IPS-NIHi7 (cell line): ENCODE results near the gene CDHR2.

Experiments used
- DNase-seq: peaks from one replicate; pipeline ENCODE4 v3.0.0; 2012; ENCODE audit warnings: mixed read lengths; ENCODE audit errors: extremely low spot score

The CDHR2 gene, protein sequence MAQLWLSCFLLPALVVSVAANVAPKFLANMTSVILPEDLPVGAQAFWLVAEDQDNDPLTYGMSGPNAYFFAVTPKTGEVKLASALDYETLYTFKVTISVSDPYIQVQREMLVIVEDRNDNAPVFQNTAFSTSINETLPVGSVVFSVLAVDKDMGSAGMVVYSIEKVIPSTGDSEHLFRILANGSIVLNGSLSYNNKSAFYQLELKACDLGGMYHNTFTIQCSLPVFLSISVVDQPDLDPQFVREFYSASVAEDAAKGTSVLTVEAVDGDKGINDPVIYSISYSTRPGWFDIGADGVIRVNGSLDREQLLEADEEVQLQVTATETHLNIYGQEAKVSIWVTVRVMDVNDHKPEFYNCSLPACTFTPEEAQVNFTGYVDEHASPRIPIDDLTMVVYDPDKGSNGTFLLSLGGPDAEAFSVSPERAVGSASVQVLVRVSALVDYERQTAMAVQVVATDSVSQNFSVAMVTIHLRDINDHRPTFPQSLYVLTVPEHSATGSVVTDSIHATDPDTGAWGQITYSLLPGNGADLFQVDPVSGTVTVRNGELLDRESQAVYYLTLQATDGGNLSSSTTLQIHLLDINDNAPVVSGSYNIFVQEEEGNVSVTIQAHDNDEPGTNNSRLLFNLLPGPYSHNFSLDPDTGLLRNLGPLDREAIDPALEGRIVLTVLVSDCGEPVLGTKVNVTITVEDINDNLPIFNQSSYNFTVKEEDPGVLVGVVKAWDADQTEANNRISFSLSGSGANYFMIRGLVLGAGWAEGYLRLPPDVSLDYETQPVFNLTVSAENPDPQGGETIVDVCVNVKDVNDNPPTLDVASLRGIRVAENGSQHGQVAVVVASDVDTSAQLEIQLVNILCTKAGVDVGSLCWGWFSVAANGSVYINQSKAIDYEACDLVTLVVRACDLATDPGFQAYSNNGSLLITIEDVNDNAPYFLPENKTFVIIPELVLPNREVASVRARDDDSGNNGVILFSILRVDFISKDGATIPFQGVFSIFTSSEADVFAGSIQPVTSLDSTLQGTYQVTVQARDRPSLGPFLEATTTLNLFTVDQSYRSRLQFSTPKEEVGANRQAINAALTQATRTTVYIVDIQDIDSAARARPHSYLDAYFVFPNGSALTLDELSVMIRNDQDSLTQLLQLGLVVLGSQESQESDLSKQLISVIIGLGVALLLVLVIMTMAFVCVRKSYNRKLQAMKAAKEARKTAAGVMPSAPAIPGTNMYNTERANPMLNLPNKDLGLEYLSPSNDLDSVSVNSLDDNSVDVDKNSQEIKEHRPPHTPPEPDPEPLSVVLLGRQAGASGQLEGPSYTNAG (N-terminal part only)

GRCh38 chr5:176548967-176549444 is at the start of gene CDHR2:
Gene CDHR2, plus strand, starts transcription at chr5:176549342. Its CDS starts 16,011 bp downstream, at chr5:176565353.
- DNase-seq: no peak

- no peak for DNase-seq
These were observed 48.6 kb upstream of the CDHR2 start for GRCh38 chr5:176500511-176500910.

GRCh38 chr5:176501333-176501732 is 47.8 kb upstream of the CDHR2 start:
- no peak for DNase-seq

- no peak for DNase-seq
These were observed 45.6 kb upstream of the CDHR2 start for GRCh38 chr5:176503496-176503895.

DNA sequence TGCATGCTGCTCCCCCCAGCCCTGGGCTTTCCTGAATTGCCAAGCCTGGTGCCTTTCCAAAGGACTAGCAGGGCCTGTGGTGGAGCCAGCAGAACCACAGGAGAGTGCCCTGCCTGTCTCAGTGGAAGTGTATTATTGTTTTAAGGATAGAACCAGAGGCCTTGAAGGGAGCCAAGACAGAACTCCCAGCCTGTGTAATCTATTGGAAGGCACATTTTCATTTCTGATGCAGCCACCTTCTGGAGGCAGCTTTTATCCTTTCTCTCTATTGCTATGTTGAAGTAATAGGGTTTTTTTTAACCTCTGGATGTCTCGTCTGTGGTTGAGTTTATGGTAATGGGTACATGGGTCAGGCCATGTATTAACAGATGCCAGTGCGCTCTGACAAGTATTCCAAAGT is 41.2 kb upstream of the CDHR2 start:
- DNase-seq: no peak

DNA sequence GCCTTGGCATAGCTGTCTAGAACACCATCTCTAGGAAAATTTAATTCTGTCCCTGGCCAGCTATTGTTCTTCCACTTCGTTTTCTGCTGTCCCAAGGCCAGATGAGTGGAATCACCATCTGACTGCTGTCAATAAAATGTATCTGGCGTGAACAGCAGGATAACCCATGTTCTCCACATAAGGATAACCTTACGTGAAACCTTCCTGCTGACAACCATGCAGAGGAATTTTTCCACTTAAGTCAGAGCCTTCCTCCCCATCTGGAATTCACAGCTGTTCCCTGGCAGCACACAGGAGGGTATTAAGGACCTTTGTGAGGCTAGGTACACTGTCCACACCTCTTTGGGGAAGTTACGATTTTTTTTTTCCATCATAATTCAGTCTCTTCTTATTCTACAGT is 40.5 kb upstream of the CDHR2 start:
- DNase-seq: no peak

GRCh38 chr5:176513788-176514187 is 35.4 kb upstream of the CDHR2 start:
- DNase-seq: no peak

GRCh38 chr5:176514244-176514950 is 34.7 kb upstream of the CDHR2 start:
- no peak for DNase-seq

DNA sequence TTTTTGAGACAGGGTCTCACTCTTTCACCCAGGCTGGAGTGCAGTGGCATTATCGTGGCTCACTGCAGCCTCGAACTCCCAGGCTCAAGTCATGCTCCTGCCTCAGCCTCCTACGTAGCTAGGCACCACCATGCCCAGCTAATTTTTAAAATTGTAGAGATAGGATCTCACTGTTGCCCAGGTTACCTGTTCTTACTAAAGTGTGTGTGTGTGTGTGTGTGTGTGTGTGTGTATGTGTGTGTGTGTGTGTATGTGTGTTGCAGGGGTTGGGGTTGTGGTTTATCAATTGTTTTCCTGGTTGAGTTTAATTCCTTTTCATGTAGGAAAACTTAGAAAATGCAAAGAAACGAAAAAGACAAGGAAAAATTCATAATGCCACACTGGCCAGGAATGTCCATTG is 33.7 kb upstream of the CDHR2 start:
- no peak for DNase-seq

DNA sequence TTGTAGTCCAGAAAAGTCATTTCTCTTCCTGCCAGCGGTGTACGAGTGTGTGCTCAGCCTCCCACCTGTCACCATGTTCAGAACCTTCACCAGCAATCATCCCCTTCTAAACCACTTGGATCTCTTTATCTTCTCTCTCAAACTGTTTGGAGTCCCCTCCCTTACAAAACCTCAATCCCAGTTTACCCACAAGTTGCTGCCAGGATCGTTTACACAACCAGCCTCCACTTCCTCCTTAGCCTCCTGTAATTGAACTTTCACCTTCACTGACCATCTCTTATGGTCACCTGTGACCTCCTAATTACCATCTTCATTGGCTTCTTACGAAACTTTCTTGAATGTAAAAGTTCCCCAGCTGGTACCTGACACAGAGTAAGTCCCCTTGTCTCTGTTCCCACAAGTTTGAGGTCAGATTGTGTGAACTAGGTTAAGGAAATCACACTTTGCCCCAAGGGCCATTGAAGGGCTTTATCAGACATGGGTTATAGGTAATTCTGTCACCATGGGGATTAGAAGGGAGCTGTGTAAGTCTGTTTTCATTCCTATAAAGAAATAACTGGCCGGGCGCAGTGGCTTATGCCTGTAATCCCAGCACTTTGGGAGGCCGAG is 32.0 kb upstream of the CDHR2 start:
- no peak for DNase-seq

- no peak for DNase-seq
These were observed 29.1 kb upstream of the CDHR2 start for GRCh38 chr5:176519810-176520720.

GRCh38 chr5:176521286-176521685 is 27.9 kb upstream of the CDHR2 start:
- no peak for DNase-seq

DNA sequence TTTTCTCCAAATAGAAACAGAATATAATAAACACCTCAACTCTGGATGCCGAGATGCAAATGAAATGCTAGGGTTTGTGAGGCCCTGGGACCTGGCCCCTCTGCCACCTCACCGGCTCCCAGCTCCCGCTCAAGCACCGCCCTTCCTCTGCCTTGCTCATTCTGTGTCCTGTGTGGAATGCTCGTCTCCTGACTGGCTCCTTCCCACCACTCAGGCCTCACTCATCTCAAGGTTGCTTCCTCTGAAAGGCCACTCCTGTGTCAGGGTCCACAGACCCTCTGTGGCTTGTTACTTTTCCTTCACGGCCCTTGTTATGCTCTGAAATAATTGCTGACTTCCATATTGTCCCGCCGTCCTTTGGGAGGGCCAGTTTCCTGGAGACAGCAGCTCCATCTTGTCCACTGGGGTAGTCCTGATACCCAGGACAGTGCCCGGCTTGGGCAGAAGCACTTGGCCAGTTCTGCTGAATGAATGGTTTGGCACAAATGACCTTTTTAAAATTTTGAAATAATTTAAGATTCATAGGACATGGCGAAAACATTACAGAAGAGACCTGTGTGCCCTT is 27.4 kb upstream of the CDHR2 start:
- DNase-seq: no peak

GRCh38 chr5:176524138-176524537 is 25.0 kb upstream of the CDHR2 start:
- no peak for DNase-seq

- no peak for DNase-seq
These were observed 24.2 kb upstream of the CDHR2 start for GRCh38 chr5:176524987-176525386.

DNA sequence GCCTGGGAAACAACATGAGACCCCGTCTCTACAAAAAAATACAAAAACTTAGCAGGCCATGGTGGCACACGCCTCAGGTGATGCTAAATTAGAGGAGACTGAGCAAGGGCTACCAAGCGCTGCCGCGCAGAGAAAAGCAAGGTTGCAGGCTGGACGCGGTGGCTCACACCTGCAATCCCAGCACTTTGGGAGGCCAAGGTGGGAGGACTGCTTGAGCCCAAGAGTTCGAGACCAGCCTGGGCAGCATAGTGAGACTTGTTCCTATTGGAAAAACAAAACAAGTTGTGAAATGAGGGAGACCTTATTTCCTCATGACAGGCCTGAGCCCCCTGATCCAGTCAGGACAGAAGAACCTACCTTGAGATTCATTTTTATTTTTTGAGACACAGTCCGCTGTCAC is 23.5 kb upstream of the CDHR2 start:
- DNase-seq: no peak

GRCh38 chr5:176526462-176526861 is 22.7 kb upstream of the CDHR2 start:
- no peak for DNase-seq

DNA sequence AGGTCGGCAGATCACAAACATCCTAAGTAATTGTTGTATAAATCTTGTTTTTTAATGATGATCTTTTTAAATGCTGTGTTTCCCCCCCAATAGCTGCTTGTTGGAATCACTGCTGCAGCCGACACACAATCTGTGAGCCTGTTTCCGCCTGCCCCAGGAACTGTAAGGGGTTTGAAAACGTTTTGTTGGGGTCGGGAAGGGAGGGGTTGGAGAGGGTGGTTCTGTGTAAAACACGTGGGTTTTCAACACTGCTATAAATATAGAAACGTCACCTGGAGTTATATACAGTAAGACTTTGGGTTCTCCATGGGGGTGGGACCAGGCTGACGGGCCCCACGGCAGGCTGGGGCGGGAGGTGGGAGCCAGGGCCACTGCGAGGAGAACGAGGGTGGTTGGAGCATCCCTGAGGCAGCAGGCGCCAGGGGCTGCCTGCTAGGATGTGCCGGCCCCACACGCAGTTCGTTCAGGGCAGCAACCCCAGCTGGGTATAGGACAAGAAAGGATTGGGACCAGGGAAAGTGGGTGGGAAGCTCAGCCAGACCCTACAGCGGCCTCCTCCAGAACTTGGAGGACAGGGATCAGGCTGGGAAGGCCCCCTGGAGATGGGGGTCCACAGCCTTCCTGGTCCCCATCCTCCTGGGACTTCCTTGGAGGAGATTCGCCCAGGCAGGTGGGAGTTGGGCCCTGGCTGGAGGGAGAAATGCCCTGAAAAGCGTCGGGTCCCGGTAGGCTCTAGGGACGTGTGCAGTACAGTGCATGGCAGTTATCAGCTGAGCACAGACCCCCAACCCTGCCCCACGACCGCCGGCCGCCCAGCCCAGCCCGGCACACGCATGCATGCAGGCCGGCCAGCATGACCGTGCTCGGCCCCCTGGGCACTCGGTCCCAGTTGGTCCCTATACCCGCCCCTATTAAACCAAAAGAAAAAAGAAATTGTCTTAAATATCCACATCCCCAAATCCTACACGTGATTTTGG is 21.6 kb upstream of the CDHR2 start:
- DNase-seq: no peak
